Thyroid gland (tissue), 4 donors: ENCODE results near the gene PHF21B.

Experiments
- CTCF ChIP-seq, 6 experiments: fragments of 200-600 bp in 3 of 6; fragments of 450-650 bp in 3 of 6; sonication (generic) in 3 of 6; IDR thresholded peaks; one replicate each; pipeline ENCODE4 v1.5.1; 2016 to 2019; ENCODE audit warnings: antibody characterized with exemption in 6 of 6, mild to moderate bottlenecking in 2 of 6, inconsistent platforms in 1 of 6, moderate library complexity in 1 of 6
- POLR2A ChIP-seq, 2 donors: fragments of 450-650 bp; IDR thresholded peaks; one replicate each; pipeline ENCODE4 v1.6.1; 2017; ENCODE audit warnings: antibody characterized with exemption in 2 of 2, mild to moderate bottlenecking in 2 of 2, moderate library complexity in 1 of 2

- TF ChIP-seq CTCF (IDR thresholded peaks at IDR 0.05), result no peak
- TF ChIP-seq POLR2A (IDR thresholded peaks at IDR 0.05), result no peak
Measured at GRCh38 chr22:44932493-44932892, 77.3 kb downstream of the PHF21B start.
